ENCODE results near the gene FHIT.

- TF ChIP-seq CTCF (IDR thresholded peaks at IDR 0.05; ENCODE audit: poor library complexity) (no peak), EZH2 (IDR thresholded peaks at IDR 0.05; ENCODE audit: borderline replicate concordance) (no peak)
These were observed 49.5 kb upstream of the FHIT start for GRCh38 chr3:61300786-61301185.

All from hepatocyte (in vitro differentiated cells).